ENCODE results near the gene CPNE6. TPM values are rescaled to one million over a fixed set of nuclear protein-coding genes. Genes with fewer than 3 reads are reported as not detected.

CPNE6 gene
- total and polyA plus RNA-seq, 2 of the 8 experiments (the other 6 are each of a cell fraction or from before 2014, with no cell fraction given) = 0.05 TPM; not detected in 1

DNA sequence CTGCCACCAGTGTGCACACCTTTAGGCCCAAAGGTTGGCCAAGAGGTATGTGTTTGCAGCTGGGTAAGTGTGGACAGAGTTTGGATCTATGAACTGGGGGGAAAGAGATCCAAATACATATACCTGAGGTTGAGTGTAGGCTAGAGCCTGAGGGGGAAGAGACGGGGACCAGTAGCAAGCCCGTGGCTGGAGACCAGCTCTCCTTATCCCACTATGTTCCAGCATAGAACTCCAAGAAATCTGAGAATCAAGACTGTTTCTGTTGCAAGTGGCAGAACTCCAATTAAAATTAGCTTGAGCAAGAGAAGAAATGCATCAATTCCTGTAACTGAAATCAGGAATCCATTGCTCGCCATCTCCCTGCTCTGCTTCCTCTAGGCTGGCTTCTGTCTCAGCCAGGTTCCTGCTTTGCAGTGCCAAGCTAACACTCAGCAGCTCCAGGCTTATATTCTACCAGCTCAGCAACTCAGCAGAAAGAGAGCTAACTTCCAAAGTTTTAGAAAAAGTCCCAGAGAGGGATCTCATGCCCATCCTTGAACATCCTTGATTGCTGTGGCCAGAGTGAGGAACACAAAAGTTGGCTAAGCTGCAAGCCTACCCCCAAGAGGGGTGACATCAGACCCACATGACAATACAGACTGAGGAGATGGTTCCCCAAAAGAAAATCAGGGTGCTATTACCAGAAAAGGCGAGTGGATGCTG is 21.3 kb downstream of the CPNE6 start (continued):
- TF ChIP-seq, protein P1, sequence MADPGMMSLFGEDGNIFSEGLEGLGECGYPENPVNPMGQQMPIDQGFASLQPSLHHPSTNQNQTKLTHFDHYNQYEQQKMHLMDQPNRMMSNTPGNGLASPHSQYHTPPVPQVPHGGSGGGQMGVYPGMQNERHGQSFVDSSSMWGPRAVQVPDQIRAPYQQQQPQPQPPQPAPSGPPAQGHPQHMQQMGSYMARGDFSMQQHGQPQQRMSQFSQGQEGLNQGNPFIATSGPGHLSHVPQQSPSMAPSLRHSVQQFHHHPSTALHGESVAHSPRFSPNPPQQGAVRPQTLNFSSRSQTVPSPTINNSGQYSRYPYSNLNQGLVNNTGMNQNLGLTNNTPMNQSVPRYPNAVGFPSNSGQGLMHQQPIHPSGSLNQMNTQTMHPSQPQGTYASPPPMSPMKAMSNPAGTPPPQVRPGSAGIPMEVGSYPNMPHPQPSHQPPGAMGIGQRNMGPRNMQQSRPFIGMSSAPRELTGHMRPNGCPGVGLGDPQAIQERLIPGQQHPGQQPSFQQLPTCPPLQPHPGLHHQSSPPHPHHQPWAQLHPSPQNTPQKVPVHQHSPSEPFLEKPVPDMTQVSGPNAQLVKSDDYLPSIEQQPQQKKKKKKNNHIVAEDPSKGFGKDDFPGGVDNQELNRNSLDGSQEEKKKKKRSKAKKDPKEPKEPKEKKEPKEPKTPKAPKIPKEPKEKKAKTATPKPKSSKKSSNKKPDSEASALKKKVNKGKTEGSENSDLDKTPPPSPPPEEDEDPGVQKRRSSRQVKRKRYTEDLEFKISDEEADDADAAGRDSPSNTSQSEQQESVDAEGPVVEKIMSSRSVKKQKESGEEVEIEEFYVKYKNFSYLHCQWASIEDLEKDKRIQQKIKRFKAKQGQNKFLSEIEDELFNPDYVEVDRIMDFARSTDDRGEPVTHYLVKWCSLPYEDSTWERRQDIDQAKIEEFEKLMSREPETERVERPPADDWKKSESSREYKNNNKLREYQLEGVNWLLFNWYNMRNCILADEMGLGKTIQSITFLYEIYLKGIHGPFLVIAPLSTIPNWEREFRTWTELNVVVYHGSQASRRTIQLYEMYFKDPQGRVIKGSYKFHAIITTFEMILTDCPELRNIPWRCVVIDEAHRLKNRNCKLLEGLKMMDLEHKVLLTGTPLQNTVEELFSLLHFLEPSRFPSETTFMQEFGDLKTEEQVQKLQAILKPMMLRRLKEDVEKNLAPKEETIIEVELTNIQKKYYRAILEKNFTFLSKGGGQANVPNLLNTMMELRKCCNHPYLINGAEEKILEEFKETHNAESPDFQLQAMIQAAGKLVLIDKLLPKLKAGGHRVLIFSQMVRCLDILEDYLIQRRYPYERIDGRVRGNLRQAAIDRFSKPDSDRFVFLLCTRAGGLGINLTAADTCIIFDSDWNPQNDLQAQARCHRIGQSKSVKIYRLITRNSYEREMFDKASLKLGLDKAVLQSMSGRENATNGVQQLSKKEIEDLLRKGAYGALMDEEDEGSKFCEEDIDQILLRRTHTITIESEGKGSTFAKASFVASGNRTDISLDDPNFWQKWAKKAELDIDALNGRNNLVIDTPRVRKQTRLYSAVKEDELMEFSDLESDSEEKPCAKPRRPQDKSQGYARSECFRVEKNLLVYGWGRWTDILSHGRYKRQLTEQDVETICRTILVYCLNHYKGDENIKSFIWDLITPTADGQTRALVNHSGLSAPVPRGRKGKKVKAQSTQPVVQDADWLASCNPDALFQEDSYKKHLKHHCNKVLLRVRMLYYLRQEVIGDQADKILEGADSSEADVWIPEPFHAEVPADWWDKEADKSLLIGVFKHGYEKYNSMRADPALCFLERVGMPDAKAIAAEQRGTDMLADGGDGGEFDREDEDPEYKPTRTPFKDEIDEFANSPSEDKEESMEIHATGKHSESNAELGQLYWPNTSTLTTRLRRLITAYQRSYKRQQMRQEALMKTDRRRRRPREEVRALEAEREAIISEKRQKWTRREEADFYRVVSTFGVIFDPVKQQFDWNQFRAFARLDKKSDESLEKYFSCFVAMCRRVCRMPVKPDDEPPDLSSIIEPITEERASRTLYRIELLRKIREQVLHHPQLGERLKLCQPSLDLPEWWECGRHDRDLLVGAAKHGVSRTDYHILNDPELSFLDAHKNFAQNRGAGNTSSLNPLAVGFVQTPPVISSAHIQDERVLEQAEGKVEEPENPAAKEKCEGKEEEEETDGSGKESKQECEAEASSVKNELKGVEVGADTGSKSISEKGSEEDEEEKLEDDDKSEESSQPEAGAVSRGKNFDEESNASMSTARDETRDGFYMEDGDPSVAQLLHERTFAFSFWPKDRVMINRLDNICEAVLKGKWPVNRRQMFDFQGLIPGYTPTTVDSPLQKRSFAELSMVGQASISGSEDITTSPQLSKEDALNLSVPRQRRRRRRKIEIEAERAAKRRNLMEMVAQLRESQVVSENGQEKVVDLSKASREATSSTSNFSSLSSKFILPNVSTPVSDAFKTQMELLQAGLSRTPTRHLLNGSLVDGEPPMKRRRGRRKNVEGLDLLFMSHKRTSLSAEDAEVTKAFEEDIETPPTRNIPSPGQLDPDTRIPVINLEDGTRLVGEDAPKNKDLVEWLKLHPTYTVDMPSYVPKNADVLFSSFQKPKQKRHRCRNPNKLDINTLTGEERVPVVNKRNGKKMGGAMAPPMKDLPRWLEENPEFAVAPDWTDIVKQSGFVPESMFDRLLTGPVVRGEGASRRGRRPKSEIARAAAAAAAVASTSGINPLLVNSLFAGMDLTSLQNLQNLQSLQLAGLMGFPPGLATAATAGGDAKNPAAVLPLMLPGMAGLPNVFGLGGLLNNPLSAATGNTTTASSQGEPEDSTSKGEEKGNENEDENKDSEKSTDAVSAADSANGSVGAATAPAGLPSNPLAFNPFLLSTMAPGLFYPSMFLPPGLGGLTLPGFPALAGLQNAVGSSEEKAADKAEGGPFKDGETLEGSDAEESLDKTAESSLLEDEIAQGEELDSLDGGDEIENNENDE (IDR thresholded peaks at IDR 0.05; ENCODE audit: insufficient replicate concordance, low read length) = no peak

All from H1 (cell line).